GM21825 (cell line): ENCODE data around the gene MIB2.
A peak's percentile ranks its signal among the peaks of the same experiment; 100 is the strongest.

Source experiments
- ATAC-seq: cut with Tn5 transposase; IDR thresholded peaks from one replicate; pipeline ENCODE4 v1.9.1; 2021; ENCODE audit warnings: mild to moderate bottlenecking, moderate library complexity; ENCODE audit not compliant: unreplicated experiment

The MIB2 gene

GRCh38 chr1:1677718-1678580 lies 62.6 kb downstream of the MIB2 start:
- ATAC-seq = peak; percentile 69

DNA sequence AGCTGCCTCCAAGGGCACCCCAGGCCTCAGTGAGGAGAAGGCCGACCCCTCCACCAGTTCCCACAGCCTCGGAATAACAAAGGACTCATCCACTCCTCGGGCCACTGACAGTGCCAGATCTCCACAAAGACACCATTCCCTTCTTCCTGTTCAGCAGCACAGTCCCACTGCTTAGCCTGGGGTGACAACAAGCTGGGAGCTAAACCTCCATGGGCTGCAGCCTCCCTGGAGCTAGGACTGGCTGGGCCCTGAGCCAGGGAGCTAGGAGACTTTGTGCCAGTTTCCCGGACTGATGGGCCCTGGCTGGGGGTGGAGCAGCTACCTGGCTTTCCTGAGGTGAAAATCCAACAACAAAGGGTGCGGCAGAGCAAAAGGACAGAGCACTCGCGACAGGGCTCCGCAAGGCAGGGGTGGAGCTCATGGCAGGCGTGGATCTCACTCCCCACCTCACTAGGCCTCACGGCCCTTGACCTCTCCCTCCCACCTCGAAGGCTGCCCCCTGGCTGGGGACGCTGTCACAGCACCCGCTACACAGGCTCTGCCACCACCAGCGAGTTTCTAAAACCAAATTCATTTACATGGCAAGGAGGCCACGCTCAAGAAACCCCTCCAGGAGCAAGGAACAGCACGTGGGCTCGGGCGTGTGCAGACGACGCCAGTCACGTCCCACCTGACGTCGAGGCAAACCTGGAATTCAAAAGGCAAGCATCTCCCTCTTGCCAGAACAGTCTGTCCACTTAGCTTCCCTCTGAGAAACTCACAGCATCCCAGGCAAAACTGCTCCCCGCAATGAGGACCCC lies 63.5 kb downstream of the MIB2 start:
- no peak for ATAC-seq
